SU-DHL-6 (cell line): ENCODE results near the gene ZFP36L2.

ENCODE experiments used
- EZH2phosphoT487 ChIP-seq: fragments of 200-600 bp; sonication (generic), shearing (Covaris generic); conservative IDR thresholded peaks from 2 replicates; pipeline ENCODE4 v1.6.1; 2018; ENCODE audit warnings: mild to moderate bottlenecking, antibody characterized with exemption, low read length, moderate library complexity, mixed read lengths
- TF ChIP-seq, protein P1 (sequence below): fragments of 200-600 bp; sonication (generic); IDR thresholded peaks from one replicate; pipeline ENCODE4 v1.5.1; 2017; ENCODE audit warnings: antibody characterized with exemption, mild to moderate bottlenecking, low read length, moderate library complexity; ENCODE audit not compliant: insufficient read depth, poor library complexity, severe bottlenecking

DNA sequence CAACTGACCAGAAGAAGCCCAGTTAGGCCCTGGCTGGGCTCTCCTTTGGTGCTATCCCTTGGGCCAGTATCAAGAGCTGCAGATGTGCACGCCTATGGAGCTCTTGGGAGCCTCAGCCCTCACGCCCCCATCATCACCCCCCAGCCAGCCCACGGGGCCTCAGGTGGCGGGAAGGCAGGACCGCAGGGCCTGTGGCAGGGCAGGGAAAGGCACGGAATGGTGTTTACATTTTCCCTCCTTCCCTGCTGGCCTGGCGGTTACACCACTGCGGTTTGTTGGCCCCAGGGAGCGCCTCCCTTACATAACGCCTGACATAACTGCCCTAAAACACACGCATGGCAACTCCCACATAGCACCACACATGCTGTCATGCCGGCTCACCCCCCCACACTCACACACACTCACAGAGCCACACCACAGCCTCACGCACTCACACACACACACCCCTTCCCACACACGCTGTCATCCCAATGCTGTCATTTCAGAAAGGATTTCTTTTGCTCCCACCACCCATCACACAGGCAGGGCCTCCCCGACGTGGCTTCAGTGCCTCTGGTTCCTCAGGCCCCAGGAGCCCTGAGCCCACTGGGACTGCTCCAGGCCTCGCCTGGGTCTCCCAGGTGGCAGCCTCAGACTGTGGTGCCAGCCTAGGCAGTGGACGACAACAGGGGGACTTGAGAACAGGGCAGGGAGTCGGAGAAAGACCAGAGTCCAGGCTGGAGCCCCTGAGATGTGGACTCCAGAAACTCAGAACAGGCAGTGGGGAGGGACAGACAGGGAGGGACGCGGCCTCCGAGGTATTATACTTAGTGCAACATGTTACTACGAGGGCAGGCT, 15.7 kb downstream of the ZFP36L2 start:
- TF ChIP-seq, protein P1, sequence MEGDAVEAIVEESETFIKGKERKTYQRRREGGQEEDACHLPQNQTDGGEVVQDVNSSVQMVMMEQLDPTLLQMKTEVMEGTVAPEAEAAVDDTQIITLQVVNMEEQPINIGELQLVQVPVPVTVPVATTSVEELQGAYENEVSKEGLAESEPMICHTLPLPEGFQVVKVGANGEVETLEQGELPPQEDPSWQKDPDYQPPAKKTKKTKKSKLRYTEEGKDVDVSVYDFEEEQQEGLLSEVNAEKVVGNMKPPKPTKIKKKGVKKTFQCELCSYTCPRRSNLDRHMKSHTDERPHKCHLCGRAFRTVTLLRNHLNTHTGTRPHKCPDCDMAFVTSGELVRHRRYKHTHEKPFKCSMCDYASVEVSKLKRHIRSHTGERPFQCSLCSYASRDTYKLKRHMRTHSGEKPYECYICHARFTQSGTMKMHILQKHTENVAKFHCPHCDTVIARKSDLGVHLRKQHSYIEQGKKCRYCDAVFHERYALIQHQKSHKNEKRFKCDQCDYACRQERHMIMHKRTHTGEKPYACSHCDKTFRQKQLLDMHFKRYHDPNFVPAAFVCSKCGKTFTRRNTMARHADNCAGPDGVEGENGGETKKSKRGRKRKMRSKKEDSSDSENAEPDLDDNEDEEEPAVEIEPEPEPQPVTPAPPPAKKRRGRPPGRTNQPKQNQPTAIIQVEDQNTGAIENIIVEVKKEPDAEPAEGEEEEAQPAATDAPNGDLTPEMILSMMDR = no peak
- TF ChIP-seq EZH2phosphoT487 = no peak
